GM23338 (cell line): ENCODE measurements around the gene MED19. TPM values are rescaled to one million over a fixed set of nuclear protein-coding genes. Genes with fewer than 3 reads are reported as not detected.

Source experiments
- ATAC-seq: fragments of 200-7000 bp; cut with Tn5 transposase; 3 replicates; pipeline ENCODE4 v1.9.1; 2020
- DNase-seq: peaks from one replicate; pipeline ENCODE4 v3.0.0-alpha.2; 2015; ENCODE audit warnings: low spot score
- H2AFZ ChIP-seq: fragments of 200-600 bp; sonication (generic); 2 replicates; pipeline ENCODE4 v1.8.0; 2016; ENCODE audit warnings: antibody characterized with exemption, mild to moderate bottlenecking, moderate library complexity
- H3F3A ChIP-seq: fragments of 200-600 bp; sonication (generic); replicated peaks from 2 replicates; pipeline ENCODE4 v1.8.0; 2017; ENCODE audit warnings: antibody characterized with exemption, mixed run types, low read depth
- H3K27ac ChIP-seq: fragments of 200-600 bp; sonication (generic); 2 replicates; pipeline ENCODE4 v1.6.1; 2016; ENCODE audit warnings: low read depth
- H3K27me3 ChIP-seq: fragments of 200-600 bp; sonication (generic); 2 replicates; pipeline ENCODE4 v1.8.0; 2016; ENCODE audit warnings: mild to moderate bottlenecking, mixed run types, moderate library complexity; ENCODE audit not compliant: insufficient read depth
- H3K36me3 ChIP-seq: fragments of 200-600 bp; sonication (generic); 2 replicates; pipeline ENCODE4 v1.8.0; 2016; ENCODE audit warnings: mild to moderate bottlenecking; ENCODE audit not compliant: insufficient read depth
- H3K4me1 ChIP-seq: fragments of 200-600 bp; sonication (generic); 2 replicates; pipeline ENCODE4 v1.8.0; 2016; ENCODE audit warnings: mild to moderate bottlenecking, moderate library complexity; ENCODE audit not compliant: insufficient read depth
- H3K4me2 ChIP-seq: fragments of 200-600 bp; sonication (generic); 2 replicates; pipeline ENCODE4 v1.7.1; 2017; ENCODE audit warnings: mixed run types
- H3K4me3 ChIP-seq: fragments of 200-600 bp; sonication (generic); 2 replicates; pipeline ENCODE4 v1.6.1; 2016; ENCODE audit warnings: mixed run types
- H3K79me2 ChIP-seq: fragments of 200-600 bp; sonication (generic); replicated peaks from 2 replicates; pipeline ENCODE4 v1.8.0; 2017; ENCODE audit warnings: mild to moderate bottlenecking; ENCODE audit not compliant: insufficient read depth
- H3K9me2 ChIP-seq: fragments of 200-600 bp; sonication (generic); 2 replicates; pipeline ENCODE4 v1.8.0; 2017; ENCODE audit not compliant: insufficient read depth
- H4K20me1 ChIP-seq: fragments of 200-600 bp; sonication (generic); replicated peaks from 2 replicates; pipeline ENCODE4 v1.8.0; 2017; ENCODE audit warnings: mild to moderate bottlenecking; ENCODE audit not compliant: insufficient read depth
- H3K27ac Mint-ChIP-seq: 2 replicates; pipeline ENCODE4 v1.8.0; 2020; ENCODE audit warnings: inconsistent platforms, mild to moderate bottlenecking, moderate library complexity, mixed read lengths
- H3K27me3 Mint-ChIP-seq: 3 replicates; pipeline ENCODE4 v1.8.0; 2022; ENCODE audit warnings: low read depth, mild to moderate bottlenecking, moderate library complexity, mixed read lengths, inconsistent platforms; ENCODE audit not compliant: insufficient read depth, poor library complexity
- H3K36me3 Mint-ChIP-seq: 3 replicates; pipeline ENCODE4 v1.8.0; 2021; ENCODE audit warnings: low read depth, mild to moderate bottlenecking, inconsistent platforms, moderate library complexity, mixed read lengths
- H3K4me1 Mint-ChIP-seq: 3 replicates; pipeline ENCODE4 v1.8.0; 2020; ENCODE audit warnings: mild to moderate bottlenecking, inconsistent platforms, mixed read lengths
- H3K4me3 Mint-ChIP-seq: 3 replicates; pipeline ENCODE4 v1.8.0; 2021; ENCODE audit warnings: moderate library complexity, mild to moderate bottlenecking, inconsistent platforms, mixed read lengths
- H3K9me3 Mint-ChIP-seq: 3 replicates; pipeline ENCODE4 v1.8.0; 2020; ENCODE audit warnings: moderate library complexity, mild to moderate bottlenecking, inconsistent platforms, mixed read lengths
- CREB1 ChIP-seq: fragments of 250-450 bp; sonication (Bioruptor Pico); IDR thresholded peaks from 2 replicates; pipeline ENCODE4 v1.5.0; 2020; ENCODE audit warnings: low read depth, mild to moderate bottlenecking, moderate library complexity
- EZH2 ChIP-seq: fragments of 200-600 bp; sonication (generic); IDR thresholded peaks from one replicate; pipeline ENCODE4 v1.8.0; 2017; ENCODE audit warnings: antibody characterized with exemption, mild to moderate bottlenecking, low read depth; ENCODE audit not compliant: unreplicated experiment
- EZH2phosphoT487 ChIP-seq: fragments of 200-600 bp; sonication (generic); IDR thresholded peaks from one replicate; pipeline ENCODE4 v1.8.1; 2018; ENCODE audit warnings: antibody characterized with exemption; ENCODE audit not compliant: unreplicated experiment
- NANOG ChIP-seq: IDR thresholded peaks from 2 replicates; pipeline ENCODE4 v1.6.1; 2016; ENCODE audit warnings: antibody characterized with exemption, borderline replicate concordance
- POLR2AphosphoS5 ChIP-seq: IDR thresholded peaks from 2 replicates; pipeline ENCODE4 v1.6.1; 2016; ENCODE audit warnings: antibody characterized with exemption, low read depth
- ZNF462 ChIP-seq: fragments of 250-450 bp; sonication (Bioruptor Pico); IDR thresholded peaks from 2 replicates; pipeline ENCODE4 v1.5.0; 2020; ENCODE audit warnings: mild to moderate bottlenecking, moderate library complexity
- polyA plus RNA-seq: library from polyadenylated mRNA; unstranded; fragments of >200 nt; fragmentation: Nextera tagmentation; extraction: Ambion mirVana; gene quantifications from 2 replicates; pipeline ENCODE4 v1.2.1, GENCODE V29; 2016
- total RNA-seq: library from RNA; depleted of rRNA; stranded (reverse); fragments of >200 nt; shearing (Covaris generic); gene quantifications from 2 replicates; pipeline ENCODE4 v1.2.3, GENCODE V29; 2014
- TF ChIP-seq, protein P1 (sequence below), 2 experiments: fragments of 200-600 bp in 1 of 2; sonication (generic) in 1 of 2; conservative IDR thresholded peaks; 2 replicates each; pipeline versions ENCODE4 v1.5.1 to v1.6.1; 2016 to 2017; ENCODE audit warnings: antibody characterized with exemption in 2 of 2, low read depth in 2 of 2, mild to moderate bottlenecking in 2 of 2, moderate library complexity in 1 of 2

The MED19 gene
- total and polyA plus RNA-seq, 2 experiments from 2014 or later = 17.7 to 64.9 TPM

DNA sequence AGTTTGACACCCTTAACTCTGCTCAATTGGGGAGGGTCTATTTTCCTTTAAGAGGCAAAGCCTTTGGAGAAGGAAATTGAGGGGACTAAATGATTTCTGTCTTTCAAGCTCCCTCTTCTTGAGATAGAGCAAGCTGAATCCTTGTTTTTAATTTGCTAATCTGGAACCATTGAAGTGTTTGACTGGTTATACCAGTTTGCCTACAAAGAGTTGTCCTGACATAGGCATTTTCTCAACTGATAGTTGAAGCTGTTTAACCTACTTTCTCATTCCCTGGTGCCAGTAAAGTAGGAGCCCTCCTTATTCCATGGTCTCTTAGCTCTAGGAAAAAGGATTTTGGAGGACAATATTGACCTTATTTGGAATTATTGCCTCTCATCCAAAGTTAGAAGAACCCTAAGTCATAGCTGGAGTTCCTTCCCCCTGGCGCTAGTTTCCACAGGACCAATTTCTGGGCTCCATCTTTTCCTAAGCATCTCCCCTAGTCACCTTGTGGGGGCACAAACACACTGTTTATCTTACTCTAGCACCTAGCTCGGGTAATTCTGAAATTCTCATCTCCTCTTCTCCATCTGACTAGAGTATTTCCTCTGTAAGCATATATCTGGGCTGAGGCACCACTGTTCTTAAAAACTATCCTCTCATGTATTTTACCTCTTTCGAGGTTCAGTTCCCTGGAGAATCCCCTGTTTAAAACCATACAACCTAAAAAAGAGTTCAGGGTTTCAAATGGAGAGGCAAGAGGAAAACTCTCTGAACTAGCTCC, 36.7 kb downstream of the MED19 start (continued):
- TF ChIP-seq, protein P1, sequence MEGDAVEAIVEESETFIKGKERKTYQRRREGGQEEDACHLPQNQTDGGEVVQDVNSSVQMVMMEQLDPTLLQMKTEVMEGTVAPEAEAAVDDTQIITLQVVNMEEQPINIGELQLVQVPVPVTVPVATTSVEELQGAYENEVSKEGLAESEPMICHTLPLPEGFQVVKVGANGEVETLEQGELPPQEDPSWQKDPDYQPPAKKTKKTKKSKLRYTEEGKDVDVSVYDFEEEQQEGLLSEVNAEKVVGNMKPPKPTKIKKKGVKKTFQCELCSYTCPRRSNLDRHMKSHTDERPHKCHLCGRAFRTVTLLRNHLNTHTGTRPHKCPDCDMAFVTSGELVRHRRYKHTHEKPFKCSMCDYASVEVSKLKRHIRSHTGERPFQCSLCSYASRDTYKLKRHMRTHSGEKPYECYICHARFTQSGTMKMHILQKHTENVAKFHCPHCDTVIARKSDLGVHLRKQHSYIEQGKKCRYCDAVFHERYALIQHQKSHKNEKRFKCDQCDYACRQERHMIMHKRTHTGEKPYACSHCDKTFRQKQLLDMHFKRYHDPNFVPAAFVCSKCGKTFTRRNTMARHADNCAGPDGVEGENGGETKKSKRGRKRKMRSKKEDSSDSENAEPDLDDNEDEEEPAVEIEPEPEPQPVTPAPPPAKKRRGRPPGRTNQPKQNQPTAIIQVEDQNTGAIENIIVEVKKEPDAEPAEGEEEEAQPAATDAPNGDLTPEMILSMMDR (conservative IDR thresholded peaks at IDR 0.05; ENCODE audit: low read depth in 2 of 2) = peak; percentile 17 to 18; a peak in 1 of 4 replicates
- TF ChIP-seq NANOG = no peak

GRCh38 chr11:57674251-57674650, 37.8 kb downstream of the MED19 start:
- ATAC-seq (no peak), DNase-seq (no peak)
- TF ChIP-seq CREB1 (CRISPR knock-in tag) (no peak), POLR2AphosphoS5 (no peak), EZH2 (no peak), ZNF462 (CRISPR knock-in tag) (no peak), EZH2phosphoT487 (no peak)
- H3K27me3 ChIP-seq = no peaks in the 10 kb centered on the region
- no peak overlapping the region for H3K27ac ChIP-seq
- no peak overlapping the region for H3K4me2 ChIP-seq
- H3K4me1 Mint-ChIP-seq = peaks cover 44% of the 10 kb centered on the region
- H2AFZ ChIP-seq = no peak overlapping the region
- peaks cover 22% of the 10 kb centered on the region for H3K4me1 ChIP-seq
- peak overlapping the region; percentile 33 for H3K27ac Mint-ChIP-seq
- no peaks in the 10 kb centered on the region; the same call in 1 of the 2 replicates for H3F3A ChIP-seq
- H4K20me1 ChIP-seq = peaks cover 4% of the 10 kb centered on the region
- H3K36me3 ChIP-seq = peaks cover 27% of the 10 kb centered on the region
- no peaks in the 10 kb centered on the region for H3K9me3 Mint-ChIP-seq
- H3K27me3 Mint-ChIP-seq = no peaks in the 10 kb centered on the region
- H3K36me3 Mint-ChIP-seq = peaks cover 47% of the 10 kb centered on the region
- H3K4me3 ChIP-seq = no peak overlapping the region
- H3K9me2 ChIP-seq = no peaks in the 10 kb centered on the region
- H3K4me3 Mint-ChIP-seq = peak overlapping the region; percentile 1; the same call in 1 of the 3 replicates
- peaks cover 95% of the 10 kb centered on the region for H3K79me2 ChIP-seq
